Panc1 (cell line): ENCODE results near the gene CCRL2.

ENCODE experiments used
- POLR2AphosphoS5 ChIP-seq: IDR thresholded peaks from 2 replicates; pipeline ENCODE4 v1.6.1; 2012; ENCODE audit warnings: mild to moderate bottlenecking, low read depth, low read length, moderate library complexity
- TF ChIP-seq, protein P1 (sequence below): fragments of 450-650 bp; IDR thresholded peaks from 2 replicates; pipeline ENCODE4 v1.5.1; 2017; ENCODE audit warnings: mild to moderate bottlenecking

DNA sequence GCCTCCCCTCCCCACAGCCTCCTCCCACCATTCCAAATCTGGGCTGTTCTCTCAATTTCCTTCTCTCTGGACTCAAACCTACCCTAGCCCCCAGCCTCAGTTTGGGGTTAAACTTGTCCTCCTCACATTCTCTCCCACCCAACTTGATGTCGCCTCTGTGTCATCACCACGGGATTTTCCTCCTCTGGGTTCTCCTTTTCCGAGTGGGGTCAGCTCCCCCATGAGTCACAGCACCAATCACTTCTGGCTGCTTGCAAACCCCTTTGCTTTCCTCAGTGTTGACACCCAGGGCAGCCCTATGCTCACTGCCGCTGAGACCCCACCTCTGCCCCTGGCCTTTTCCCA, 644 bp upstream of the CCRL2 start:
- TF ChIP-seq, protein P1, sequence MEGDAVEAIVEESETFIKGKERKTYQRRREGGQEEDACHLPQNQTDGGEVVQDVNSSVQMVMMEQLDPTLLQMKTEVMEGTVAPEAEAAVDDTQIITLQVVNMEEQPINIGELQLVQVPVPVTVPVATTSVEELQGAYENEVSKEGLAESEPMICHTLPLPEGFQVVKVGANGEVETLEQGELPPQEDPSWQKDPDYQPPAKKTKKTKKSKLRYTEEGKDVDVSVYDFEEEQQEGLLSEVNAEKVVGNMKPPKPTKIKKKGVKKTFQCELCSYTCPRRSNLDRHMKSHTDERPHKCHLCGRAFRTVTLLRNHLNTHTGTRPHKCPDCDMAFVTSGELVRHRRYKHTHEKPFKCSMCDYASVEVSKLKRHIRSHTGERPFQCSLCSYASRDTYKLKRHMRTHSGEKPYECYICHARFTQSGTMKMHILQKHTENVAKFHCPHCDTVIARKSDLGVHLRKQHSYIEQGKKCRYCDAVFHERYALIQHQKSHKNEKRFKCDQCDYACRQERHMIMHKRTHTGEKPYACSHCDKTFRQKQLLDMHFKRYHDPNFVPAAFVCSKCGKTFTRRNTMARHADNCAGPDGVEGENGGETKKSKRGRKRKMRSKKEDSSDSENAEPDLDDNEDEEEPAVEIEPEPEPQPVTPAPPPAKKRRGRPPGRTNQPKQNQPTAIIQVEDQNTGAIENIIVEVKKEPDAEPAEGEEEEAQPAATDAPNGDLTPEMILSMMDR = no peak
- no peak for TF ChIP-seq POLR2AphosphoS5
